SK-N-SH treated with all-trans-retinoic acid at 6 μM for 48 hours (cell line): Measurements from ENCODE around the gene TIMP2.

Experiments
- ATAC-seq: fragments of 200-7000 bp; cut with Tn5 transposase; 3 replicates; pipeline ENCODE4 v1.9.1; 2020; ENCODE audit warnings: mild to moderate bottlenecking, moderate library complexity
- ARNTL ChIP-seq: fragments of 450-650 bp; formaldehyde crosslinking; IDR thresholded peaks from 2 replicates; pipeline ENCODE4 v1.5.0; 2020; ENCODE audit warnings: low read depth, mild to moderate bottlenecking, moderate library complexity, borderline replicate concordance
- BACH2 ChIP-seq: fragments of 250-450 bp; sonication (Bioruptor Pico); IDR thresholded peaks from 2 replicates; pipeline ENCODE4 v1.9.0; 2021; ENCODE audit warnings: mild to moderate bottlenecking, borderline replicate concordance
- CSDC2 ChIP-seq: fragments of 250-450 bp; sonication (Bioruptor Pico); IDR thresholded peaks from 2 replicates; pipeline ENCODE4 v1.5.0; 2020; ENCODE audit warnings: mild to moderate bottlenecking, moderate library complexity
- ESRRG ChIP-seq: fragments of 250-450 bp; sonication (Bioruptor Pico); IDR thresholded peaks from 2 replicates; pipeline ENCODE4 v1.6.1; 2021; ENCODE audit warnings: mild to moderate bottlenecking
- GLIS3 ChIP-seq: fragments of 250-450 bp; sonication (Bioruptor Pico); IDR thresholded peaks from 2 replicates; pipeline ENCODE4 v1.5.0; 2020; ENCODE audit warnings: mild to moderate bottlenecking, moderate library complexity
- ISL1 ChIP-seq: fragments of 250-450 bp; sonication (Bioruptor Pico); IDR thresholded peaks from 2 replicates; pipeline ENCODE4 v2.1.2; 2022; ENCODE audit warnings: mild to moderate bottlenecking, moderate library complexity
- OSR1 ChIP-seq: fragments of 250-450 bp; sonication (Bioruptor Pico); IDR thresholded peaks from 2 replicates; pipeline ENCODE4 v1.8.0; 2022; ENCODE audit warnings: moderate library complexity, mild to moderate bottlenecking, inconsistent platforms
- PATZ1 ChIP-seq: fragments of 250-450 bp; sonication (Bioruptor Pico); IDR thresholded peaks from 2 replicates; pipeline ENCODE4 v1.8.0; 2020; ENCODE audit warnings: mild to moderate bottlenecking, moderate library complexity, borderline replicate concordance
- RARB ChIP-seq: fragments of 250-450 bp; sonication (Bioruptor Pico); IDR thresholded peaks from 2 replicates; pipeline ENCODE4 v1.8.0; 2021; ENCODE audit warnings: mild to moderate bottlenecking, moderate library complexity
- SNAI2 ChIP-seq: fragments of 250-450 bp; sonication (Bioruptor Pico); IDR thresholded peaks from 2 replicates; pipeline ENCODE4 v1.5.0; 2020; ENCODE audit warnings: mild to moderate bottlenecking, moderate library complexity
- TCF4 ChIP-seq: fragments of 250-450 bp; sonication (Bioruptor Pico); IDR thresholded peaks from 2 replicates; pipeline ENCODE4 v1.8.0; 2021; ENCODE audit warnings: mild to moderate bottlenecking, moderate library complexity, borderline replicate concordance
- ZC3H10 ChIP-seq: fragments of 250-450 bp; sonication (Bioruptor Pico); IDR thresholded peaks from 2 replicates; pipeline ENCODE4 v1.5.1; 2021; ENCODE audit warnings: mild to moderate bottlenecking, moderate library complexity
- ZFP3 ChIP-seq: fragments of 250-450 bp; sonication (Bioruptor Pico); IDR thresholded peaks from 2 replicates; pipeline ENCODE4 v1.5.0; 2020; ENCODE audit warnings: mild to moderate bottlenecking, moderate library complexity
- ZFP30 ChIP-seq: fragments of 450-650 bp; formaldehyde crosslinking; IDR thresholded peaks from 2 replicates; pipeline ENCODE4 v1.5.0; 2022; ENCODE audit warnings: mild to moderate bottlenecking, moderate library complexity
- ZNF565 ChIP-seq: fragments of 450-650 bp; formaldehyde crosslinking; conservative IDR thresholded peaks from 2 replicates; pipeline ENCODE4 v1.5.0; 2020; ENCODE audit warnings: low read depth, mild to moderate bottlenecking, moderate library complexity
- ZNF70 ChIP-seq: fragments of 450-650 bp; formaldehyde crosslinking; IDR thresholded peaks from 2 replicates; pipeline ENCODE4 v1.5.0; 2020; ENCODE audit warnings: mild to moderate bottlenecking, moderate library complexity
- ZNF8 ChIP-seq: fragments of 450-650 bp; formaldehyde crosslinking; IDR thresholded peaks from 2 replicates; pipeline ENCODE4 v1.5.0; 2020; ENCODE audit warnings: mild to moderate bottlenecking, moderate library complexity
- TF ChIP-seq, protein P1 (sequence below): fragments of 250-450 bp; sonication (Bioruptor Pico); IDR thresholded peaks from 2 replicates; pipeline ENCODE4 v1.5.1; 2020; ENCODE audit warnings: low read depth, mild to moderate bottlenecking, moderate library complexity
- TF ChIP-seq, protein P2 (sequence below): fragments of 250-450 bp; sonication (Bioruptor Pico); IDR thresholded peaks from 2 replicates; pipeline ENCODE4 v1.5.1; 2021; ENCODE audit warnings: mild to moderate bottlenecking, moderate library complexity
- TF ChIP-seq, protein P3 (sequence below): fragments of 250-450 bp; sonication (Bioruptor Pico); IDR thresholded peaks from 2 replicates; pipeline ENCODE4 v1.5.0; 2020; ENCODE audit warnings: mild to moderate bottlenecking, moderate library complexity
- TF ChIP-seq, protein P4 (sequence below): fragments of 250-450 bp; sonication (Bioruptor Pico); IDR thresholded peaks from 2 replicates; pipeline ENCODE4 v1.8.0; 2021; ENCODE audit warnings: low read depth, mild to moderate bottlenecking, moderate library complexity, borderline replicate concordance

Gene TIMP2

DNA sequence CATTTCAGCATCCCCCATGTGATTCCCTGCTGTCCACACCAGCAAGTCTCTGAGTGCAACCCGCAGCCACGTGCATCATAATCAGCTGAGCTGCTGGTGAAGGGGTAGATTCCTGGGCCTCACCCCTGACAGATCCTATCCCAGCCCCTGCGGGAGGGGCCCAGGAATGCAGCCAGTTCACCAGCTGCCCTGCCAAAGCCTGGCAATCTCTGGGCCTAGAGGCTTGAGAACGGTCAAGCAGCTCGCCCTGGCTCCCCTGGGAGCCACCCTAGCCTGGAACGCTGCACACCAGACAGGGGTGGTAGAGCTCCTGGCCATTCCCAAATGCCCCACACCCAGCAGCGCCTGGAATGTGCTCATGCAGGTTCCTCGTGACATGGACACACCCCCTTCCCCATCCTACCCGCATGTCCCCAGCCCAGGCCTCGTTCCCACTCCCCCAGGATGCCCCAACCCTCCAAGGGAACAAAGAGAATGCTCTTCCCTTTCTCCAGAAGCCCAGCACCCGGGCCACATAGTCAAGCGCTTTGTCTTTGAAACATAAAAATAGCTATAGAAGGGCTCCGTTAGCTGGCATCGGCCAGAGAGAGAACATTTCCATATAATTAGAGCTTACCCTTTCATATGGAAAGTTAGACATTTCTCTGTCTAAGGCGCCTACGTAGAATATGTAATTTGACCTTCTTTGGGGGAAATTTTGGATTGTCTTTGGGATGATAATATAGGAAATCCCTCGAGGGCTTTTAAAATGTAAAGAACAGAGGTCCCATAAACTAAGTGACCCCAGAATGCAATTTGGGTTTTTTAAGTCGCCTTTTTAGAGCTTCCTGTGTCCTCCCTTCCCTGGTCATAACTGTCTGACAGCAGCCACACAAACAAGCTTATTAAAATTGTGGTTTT is 25.6 kb downstream of the TIMP2 start:
- no peak; the same call in 1 of the 3 replicates for ATAC-seq
- TF ChIP-seq ISL1 (CRISPR knock-in tag) (0 out of 2 replicates have a peak, but pooled peaks have one; percentile 15), ARNTL (no peak)

GRCh38 chr17:78898947-78899346 is 26.2 kb downstream of the TIMP2 start:
- no peak for TF ChIP-seq RARB
- no peak for TF ChIP-seq ESRRG (CRISPR knock-in tag)
- TF ChIP-seq ZNF565 = no peak
- no peak for TF ChIP-seq BACH2
- TF ChIP-seq ZC3H10 (CRISPR knock-in tag) = no peak
- TF ChIP-seq ZFP30 = no peak
- TF ChIP-seq ISL1 (CRISPR knock-in tag) = no peak
- no peak for TF ChIP-seq GLIS3 (CRISPR knock-in tag)
- TF ChIP-seq SNAI2 (CRISPR knock-in tag) = no peak
- no peak for TF ChIP-seq ZNF70 (CRISPR knock-in tag)
- no peak for TF ChIP-seq ARNTL
- no peak for TF ChIP-seq TCF4 (CRISPR knock-in tag)
- TF ChIP-seq, protein P1, sequence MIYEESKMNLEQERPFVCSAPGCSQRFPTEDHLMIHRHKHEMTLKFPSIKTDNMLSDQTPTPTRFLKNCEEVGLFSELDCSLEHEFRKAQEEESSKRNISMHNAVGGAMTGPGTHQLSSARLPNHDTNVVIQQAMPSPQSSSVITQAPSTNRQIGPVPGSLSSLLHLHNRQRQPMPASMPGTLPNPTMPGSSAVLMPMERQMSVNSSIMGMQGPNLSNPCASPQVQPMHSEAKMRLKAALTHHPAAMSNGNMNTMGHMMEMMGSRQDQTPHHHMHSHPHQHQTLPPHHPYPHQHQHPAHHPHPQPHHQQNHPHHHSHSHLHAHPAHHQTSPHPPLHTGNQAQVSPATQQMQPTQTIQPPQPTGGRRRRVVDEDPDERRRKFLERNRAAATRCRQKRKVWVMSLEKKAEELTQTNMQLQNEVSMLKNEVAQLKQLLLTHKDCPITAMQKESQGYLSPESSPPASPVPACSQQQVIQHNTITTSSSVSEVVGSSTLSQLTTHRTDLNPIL (CRISPR knock-in tag) = no peak
- no peak for TF ChIP-seq PATZ1 (CRISPR knock-in tag)
- TF ChIP-seq, protein P2, sequence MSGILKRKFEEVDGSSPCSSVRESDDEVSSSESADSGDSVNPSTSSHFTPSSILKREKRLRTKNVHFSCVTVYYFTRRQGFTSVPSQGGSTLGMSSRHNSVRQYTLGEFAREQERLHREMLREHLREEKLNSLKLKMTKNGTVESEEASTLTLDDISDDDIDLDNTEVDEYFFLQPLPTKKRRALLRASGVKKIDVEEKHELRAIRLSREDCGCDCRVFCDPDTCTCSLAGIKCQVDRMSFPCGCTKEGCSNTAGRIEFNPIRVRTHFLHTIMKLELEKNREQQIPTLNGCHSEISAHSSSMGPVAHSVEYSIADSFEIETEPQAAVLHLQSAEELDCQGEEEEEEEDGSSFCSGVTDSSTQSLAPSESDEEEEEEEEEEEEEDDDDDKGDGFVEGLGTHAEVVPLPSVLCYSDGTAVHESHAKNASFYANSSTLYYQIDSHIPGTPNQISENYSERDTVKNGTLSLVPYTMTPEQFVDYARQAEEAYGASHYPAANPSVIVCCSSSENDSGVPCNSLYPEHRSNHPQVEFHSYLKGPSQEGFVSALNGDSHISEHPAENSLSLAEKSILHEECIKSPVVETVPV (CRISPR knock-in tag) = no peak
- TF ChIP-seq, protein P3, sequence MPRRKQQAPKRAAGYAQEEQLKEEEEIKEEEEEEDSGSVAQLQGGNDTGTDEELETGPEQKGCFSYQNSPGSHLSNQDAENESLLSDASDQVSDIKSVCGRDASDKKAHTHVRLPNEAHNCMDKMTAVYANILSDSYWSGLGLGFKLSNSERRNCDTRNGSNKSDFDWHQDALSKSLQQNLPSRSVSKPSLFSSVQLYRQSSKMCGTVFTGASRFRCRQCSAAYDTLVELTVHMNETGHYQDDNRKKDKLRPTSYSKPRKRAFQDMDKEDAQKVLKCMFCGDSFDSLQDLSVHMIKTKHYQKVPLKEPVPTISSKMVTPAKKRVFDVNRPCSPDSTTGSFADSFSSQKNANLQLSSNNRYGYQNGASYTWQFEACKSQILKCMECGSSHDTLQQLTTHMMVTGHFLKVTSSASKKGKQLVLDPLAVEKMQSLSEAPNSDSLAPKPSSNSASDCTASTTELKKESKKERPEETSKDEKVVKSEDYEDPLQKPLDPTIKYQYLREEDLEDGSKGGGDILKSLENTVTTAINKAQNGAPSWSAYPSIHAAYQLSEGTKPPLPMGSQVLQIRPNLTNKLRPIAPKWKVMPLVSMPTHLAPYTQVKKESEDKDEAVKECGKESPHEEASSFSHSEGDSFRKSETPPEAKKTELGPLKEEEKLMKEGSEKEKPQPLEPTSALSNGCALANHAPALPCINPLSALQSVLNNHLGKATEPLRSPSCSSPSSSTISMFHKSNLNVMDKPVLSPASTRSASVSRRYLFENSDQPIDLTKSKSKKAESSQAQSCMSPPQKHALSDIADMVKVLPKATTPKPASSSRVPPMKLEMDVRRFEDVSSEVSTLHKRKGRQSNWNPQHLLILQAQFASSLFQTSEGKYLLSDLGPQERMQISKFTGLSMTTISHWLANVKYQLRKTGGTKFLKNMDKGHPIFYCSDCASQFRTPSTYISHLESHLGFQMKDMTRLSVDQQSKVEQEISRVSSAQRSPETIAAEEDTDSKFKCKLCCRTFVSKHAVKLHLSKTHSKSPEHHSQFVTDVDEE (CRISPR knock-in tag) = no peak
- TF ChIP-seq OSR1 = no peak
- TF ChIP-seq, protein P4, sequence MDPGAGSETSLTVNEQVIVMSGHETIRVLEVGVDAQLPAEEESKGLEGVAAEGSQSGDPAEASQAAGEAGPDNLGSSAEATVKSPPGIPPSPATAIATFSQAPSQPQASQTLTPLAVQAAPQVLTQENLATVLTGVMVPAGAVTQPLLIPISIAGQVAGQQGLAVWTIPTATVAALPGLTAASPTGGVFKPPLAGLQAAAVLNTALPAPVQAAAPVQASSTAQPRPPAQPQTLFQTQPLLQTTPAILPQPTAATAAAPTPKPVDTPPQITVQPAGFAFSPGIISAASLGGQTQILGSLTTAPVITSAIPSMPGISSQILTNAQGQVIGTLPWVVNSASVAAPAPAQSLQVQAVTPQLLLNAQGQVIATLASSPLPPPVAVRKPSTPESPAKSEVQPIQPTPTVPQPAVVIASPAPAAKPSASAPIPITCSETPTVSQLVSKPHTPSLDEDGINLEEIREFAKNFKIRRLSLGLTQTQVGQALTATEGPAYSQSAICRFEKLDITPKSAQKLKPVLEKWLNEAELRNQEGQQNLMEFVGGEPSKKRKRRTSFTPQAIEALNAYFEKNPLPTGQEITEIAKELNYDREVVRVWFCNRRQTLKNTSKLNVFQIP (CRISPR knock-in tag) = no peak
- no peak for ATAC-seq

GRCh38 chr17:78898075-78898836 is 26.9 kb downstream of the TIMP2 start:
- ATAC-seq = no peak
- TF ChIP-seq PATZ1 (CRISPR knock-in tag) (no peak), ZNF8 (CRISPR knock-in tag) (no peak), RARB (no peak), ZFP3 (CRISPR knock-in tag) (no peak), ESRRG (CRISPR knock-in tag) (no peak), OSR1 (no peak), BACH2 (no peak), ZNF70 (CRISPR knock-in tag) (no peak), ZC3H10 (CRISPR knock-in tag) (no peak), ZNF565 (no peak), CSDC2 (no peak), GLIS3 (CRISPR knock-in tag) (no peak)
- TF ChIP-seq, protein P2 (CRISPR knock-in tag) = no peak
- TF ChIP-seq, protein P4 (CRISPR knock-in tag) = no peak
